ENCODE results near the gene TXLNG. TPM values are rescaled to one million over a fixed set of nuclear protein-coding genes. Genes with fewer than 3 reads are reported as not detected.
"Not testable (repeated sequence)": the region's sequence is repeated elsewhere in the genome, so short reads cannot be mapped to it uniquely, and the experiment has no call there.

Gene TXLNG
- total RNA-seq, 1 donor from 2014 or later = 5.7 TPM

GRCh38 chrX:16783452-16783851, 2.8 kb upstream of the TXLNG start:
- Histone ChIP-seq H3K4me3 (ENCODE audit: low read length in 3 of 3) (no peak overlapping the region), H3K9me3 (ENCODE audit: control insufficient read depth in 3 of 3, low read length in 3 of 3) (no peaks in the 10 kb centered on the region), H3K9ac (ENCODE audit: low read depth in 1 of 3, low read length in 3 of 3) (no peak overlapping the region), H3K27me3 (ENCODE audit: control insufficient read depth in 3 of 3, insufficient read depth in 3 of 3, low read length in 3 of 3) (no peaks in the 10 kb centered on the region), H3K27ac (ENCODE audit: low read depth, low read length) (no peak overlapping the region), H3K36me3 (ENCODE audit: control insufficient read depth in 3 of 3, insufficient read depth in 3 of 3, low read length in 3 of 3) (no peaks in the 10 kb centered on the region), H3K4me1 (ENCODE audit: control insufficient read depth in 3 of 3, insufficient read depth in 3 of 3, low read length in 3 of 3) (peaks cover 2 to 5% (median 5%) of the 10 kb centered on the region in 3 donors)

- not testable (repeated sequence) for H3K9me3 ChIP-seq (ENCODE audit: control insufficient read depth in 3 of 3, low read length in 3 of 3); H3K27ac ChIP-seq (ENCODE audit: low read depth, low read length); H3K4me3 ChIP-seq (ENCODE audit: low read length in 3 of 3); H3K9ac ChIP-seq (ENCODE audit: low read depth in 1 of 3, low read length in 3 of 3); H3K27me3 ChIP-seq (ENCODE audit: control insufficient read depth in 3 of 3, insufficient read depth in 3 of 3, low read length in 3 of 3); H3K4me1 ChIP-seq (ENCODE audit: control insufficient read depth in 3 of 3, insufficient read depth in 3 of 3, low read length in 3 of 3); H3K36me3 ChIP-seq (ENCODE audit: control insufficient read depth in 3 of 3, insufficient read depth in 3 of 3, low read length in 3 of 3)
Measured at GRCh38 chrX:16784440-16784839, 1.8 kb upstream of the TXLNG start.

GRCh38 chrX:16785247-16786138, 773 bp upstream of the TXLNG start:
- Histone ChIP-seq H3K27ac (ENCODE audit: low read depth, low read length) (peak overlapping the region; percentile 23), H3K4me3 (ENCODE audit: low read length in 3 of 3) (peak overlapping the region; percentile 78 to 83 (median 80)), H3K27me3 (ENCODE audit: control insufficient read depth in 3 of 3, insufficient read depth in 3 of 3, low read length in 3 of 3) (no peaks in the 10 kb centered on the region), H3K36me3 (ENCODE audit: control insufficient read depth in 3 of 3, insufficient read depth in 3 of 3, low read length in 3 of 3) (peaks cover under 1% of the 10 kb centered on the region in 3 donors), H3K4me1 (ENCODE audit: control insufficient read depth in 3 of 3, insufficient read depth in 3 of 3, low read length in 3 of 3) (peaks cover 2 to 5% (median 5%) of the 10 kb centered on the region in 3 donors), H3K9ac (ENCODE audit: low read depth in 1 of 3, low read length in 3 of 3) (peak overlapping the region; percentile 46 to 83 (median 69)), H3K9me3 (ENCODE audit: control insufficient read depth in 3 of 3, low read length in 3 of 3) (no peaks in the 10 kb centered on the region)

GRCh38 chrX:16786791-16787735, 797 bp downstream of the TXLNG start:
- H3K27ac ChIP-seq (ENCODE audit: low read depth, low read length) = peak overlapping the region; percentile 92
- peak overlapping the region; percentile 20 to 89 (median 83) for H3K9ac ChIP-seq (ENCODE audit: low read depth in 1 of 3, low read length in 3 of 3)
- H3K4me1 ChIP-seq (ENCODE audit: control insufficient read depth in 3 of 3, insufficient read depth in 3 of 3, low read length in 3 of 3) = peaks cover 2 to 5% (median 5%) of the 10 kb centered on the region in 3 donors
- peak overlapping the region; percentile 65 to 81 (median 80) for H3K4me3 ChIP-seq (ENCODE audit: low read length in 3 of 3)
- H3K9me3 ChIP-seq (ENCODE audit: control insufficient read depth in 3 of 3, low read length in 3 of 3) = no peaks in the 10 kb centered on the region
- no peaks in the 10 kb centered on the region for H3K27me3 ChIP-seq (ENCODE audit: control insufficient read depth in 3 of 3, insufficient read depth in 3 of 3, low read length in 3 of 3)
- H3K36me3 ChIP-seq (ENCODE audit: control insufficient read depth in 3 of 3, insufficient read depth in 3 of 3, low read length in 3 of 3) = peaks cover 2 to 7% (median 2%) of the 10 kb centered on the region in 3 donors

GRCh38 chrX:16788477-16788876, 2.2 kb downstream of the TXLNG start:
- Histone ChIP-seq H3K36me3 (ENCODE audit: control insufficient read depth in 3 of 3, insufficient read depth in 3 of 3, low read length in 3 of 3) (peaks cover 2 to 7% (median 2%) of the 10 kb centered on the region in 3 donors), H3K27ac (ENCODE audit: low read depth, low read length) (no peak overlapping the region), H3K9ac (ENCODE audit: low read depth in 1 of 3, low read length in 3 of 3) (no peak overlapping the region), H3K9me3 (ENCODE audit: control insufficient read depth in 3 of 3, low read length in 3 of 3) (no peaks in the 10 kb centered on the region), H3K4me1 (ENCODE audit: control insufficient read depth in 3 of 3, insufficient read depth in 3 of 3, low read length in 3 of 3) (peaks cover 2 to 5% (median 5%) of the 10 kb centered on the region in 3 donors), H3K4me3 (ENCODE audit: low read length in 3 of 3) (no peak overlapping the region), H3K27me3 (ENCODE audit: control insufficient read depth in 3 of 3, insufficient read depth in 3 of 3, low read length in 3 of 3) (no peaks in the 10 kb centered on the region)

- no peaks in the 10 kb centered on the region for H3K27me3 ChIP-seq (ENCODE audit: control insufficient read depth in 3 of 3, insufficient read depth in 3 of 3, low read length in 3 of 3)
- peaks cover 0 to 12% (median 0%) of the 10 kb centered on the region in 3 donors for H3K36me3 ChIP-seq (ENCODE audit: control insufficient read depth in 3 of 3, insufficient read depth in 3 of 3, low read length in 3 of 3)
- no peak overlapping the region for H3K4me3 ChIP-seq (ENCODE audit: low read length in 3 of 3)
- H3K9ac ChIP-seq (ENCODE audit: low read depth in 1 of 3, low read length in 3 of 3) = no peak overlapping the region
- no peak overlapping the region for H3K27ac ChIP-seq (ENCODE audit: low read depth, low read length)
- H3K9me3 ChIP-seq (ENCODE audit: control insufficient read depth in 3 of 3, low read length in 3 of 3) = no peaks in the 10 kb centered on the region
- H3K4me1 ChIP-seq (ENCODE audit: control insufficient read depth in 3 of 3, insufficient read depth in 3 of 3, low read length in 3 of 3) = no peaks in the 10 kb centered on the region
Measured at GRCh38 chrX:16796298-16796697, 10.0 kb downstream of the TXLNG start.

- no peak overlapping the region for H3K27ac ChIP-seq (ENCODE audit: low read depth, low read length)
- H3K4me3 ChIP-seq (ENCODE audit: low read length in 3 of 3) = no peak overlapping the region
Measured at GRCh38 chrX:16797358-16797757, 11.1 kb downstream of the TXLNG start.

GRCh38 chrX:16797841-16798240, 11.6 kb downstream of the TXLNG start:
- Histone ChIP-seq H3K4me1 (ENCODE audit: control insufficient read depth in 3 of 3, insufficient read depth in 3 of 3, low read length in 3 of 3) (no peaks in the 10 kb centered on the region), H3K27me3 (ENCODE audit: control insufficient read depth in 3 of 3, insufficient read depth in 3 of 3, low read length in 3 of 3) (no peaks in the 10 kb centered on the region), H3K9me3 (ENCODE audit: control insufficient read depth in 3 of 3, low read length in 3 of 3) (no peaks in the 10 kb centered on the region), H3K27ac (ENCODE audit: low read depth, low read length) (no peak overlapping the region), H3K36me3 (ENCODE audit: control insufficient read depth in 3 of 3, insufficient read depth in 3 of 3, low read length in 3 of 3) (peaks cover 0 to 12% (median 0%) of the 10 kb centered on the region in 3 donors), H3K4me3 (ENCODE audit: low read length in 3 of 3) (no peak overlapping the region), H3K9ac (ENCODE audit: low read depth in 1 of 3, low read length in 3 of 3) (no peak overlapping the region)

More at GRCh38 chrX:16797358-16797757, 11.1 kb downstream of the TXLNG start:
- Histone ChIP-seq H3K27me3 (ENCODE audit: control insufficient read depth in 3 of 3, insufficient read depth in 3 of 3, low read length in 3 of 3) (no peaks in the 10 kb centered on the region), H3K36me3 (ENCODE audit: control insufficient read depth in 3 of 3, insufficient read depth in 3 of 3, low read length in 3 of 3) (peaks cover 0 to 12% (median 0%) of the 10 kb centered on the region in 3 donors), H3K4me1 (ENCODE audit: control insufficient read depth in 3 of 3, insufficient read depth in 3 of 3, low read length in 3 of 3) (no peaks in the 10 kb centered on the region), H3K9ac (ENCODE audit: low read depth in 1 of 3, low read length in 3 of 3) (no peak overlapping the region), H3K9me3 (ENCODE audit: control insufficient read depth in 3 of 3, low read length in 3 of 3) (no peaks in the 10 kb centered on the region)

- H3K36me3 ChIP-seq (ENCODE audit: control insufficient read depth in 3 of 3, insufficient read depth in 3 of 3, low read length in 3 of 3) = no peaks in the 10 kb centered on the region
- no peaks in the 10 kb centered on the region for H3K9me3 ChIP-seq (ENCODE audit: control insufficient read depth in 3 of 3, low read length in 3 of 3)
- H3K4me1 ChIP-seq (ENCODE audit: control insufficient read depth in 3 of 3, insufficient read depth in 3 of 3, low read length in 3 of 3) = peaks cover 0 to 11% (median 4%) of the 10 kb centered on the region in 3 donors
- H3K9ac ChIP-seq (ENCODE audit: low read depth in 1 of 3, low read length in 3 of 3) = no peak overlapping the region
- H3K27ac ChIP-seq (ENCODE audit: low read depth, low read length) = no peak overlapping the region
- no peaks in the 10 kb centered on the region for H3K27me3 ChIP-seq (ENCODE audit: control insufficient read depth in 3 of 3, insufficient read depth in 3 of 3, low read length in 3 of 3)
- no peak overlapping the region for H3K4me3 ChIP-seq (ENCODE audit: low read length in 3 of 3)
Measured at GRCh38 chrX:16804923-16805464, 18.7 kb downstream of the TXLNG start.
